OCI-LY3 (cell line): ENCODE data around the gene KIT.

ENCODE experiments used
- CTCF ChIP-seq: fragments of 200-600, 300-600 bp; sonication (generic); IDR thresholded peaks from 2 replicates; pipeline ENCODE4 v1.5.1; 2014; ENCODE audit warnings: antibody characterized with exemption, low read length, low read depth
- EZH2phosphoT487 ChIP-seq: fragments of 200-600 bp; shearing (Covaris generic); IDR thresholded peaks from 2 replicates; pipeline ENCODE4 v1.6.1; 2018; ENCODE audit warnings: antibody characterized with exemption, mixed run types, low read depth

- TF ChIP-seq CTCF (no peak), EZH2phosphoT487 (no peak)
Measured at GRCh38 chr4:54779036-54779435, 121.3 kb downstream of the KIT start.
